CD4-positive, alpha-beta T cell (primary cell): ENCODE measurements around the gene DHRS13. TPM values are rescaled to one million over a fixed set of nuclear protein-coding genes. Genes with fewer than 3 reads are reported as not detected.

ENCODE experiments used
- ATAC-seq: fragments of 200-7000 bp; cut with Tn5 transposase; one replicate; pipeline ENCODE4 v1.10.0; 2022; ENCODE audit warnings: mild to moderate bottlenecking; ENCODE audit not compliant: poor library complexity
- CTCF ChIA-PET: fragments of 350-600 bp; sonication (Branson Sonifier 250); formaldehyde crosslinking; loops from one replicate; lab custom pipeline; 2021; ENCODE audit warnings: antibody characterized with exemption, inconsistent platforms; lab: Charles Lee
- POLR2A ChIA-PET: fragments of 350-600 bp; sonication (Branson Sonifier 250); formaldehyde crosslinking; loops from one replicate; lab custom pipeline; 2021; ENCODE audit warnings: antibody characterized with exemption, inconsistent platforms; lab: Charles Lee
- DNase-seq, 14 experiments: peaks; one replicate each; pipeline ENCODE4 v3.0.0-alpha.2; 2013 to 2020; ENCODE audit warnings: mixed read lengths in 2 of 14
- H3K27ac ChIP-seq, 2 donors: one replicate each; pipeline versions ENCODE4 v1.5.1 to v1.7.0; 2013; ENCODE audit warnings: low read length in 2 of 2, low read depth in 1 of 2, mild to moderate bottlenecking in 1 of 2
- H3K27me3 ChIP-seq, 2 experiments: 1 replicate in 1 of 2; 2 replicates in 1 of 2; pipeline versions ENCODE4 v1.6.1 to v1.7.0; 2013; ENCODE audit warnings: low read length in 2 of 2, control low read depth in 1 of 2, mild to moderate bottlenecking in 1 of 2, moderate library complexity in 1 of 2; ENCODE audit not compliant: insufficient read depth in 2 of 2, control insufficient read depth in 1 of 2
- H3K36me3 ChIP-seq: one replicate; pipeline ENCODE4 v1.6.1; 2013; ENCODE audit warnings: low read length, control low read depth; ENCODE audit not compliant: insufficient read depth
- H3K4me1 ChIP-seq: one replicate; pipeline ENCODE4 v1.6.1; 2013; ENCODE audit warnings: low read length, control low read depth; ENCODE audit not compliant: insufficient read depth
- H3K4me3 ChIP-seq: one replicate; pipeline ENCODE4 v1.5.1; 2013; ENCODE audit warnings: mild to moderate bottlenecking, low read length, moderate library complexity
- H3K9me3 ChIP-seq, 2 experiments: 1 replicate in 1 of 2; 2 replicates in 1 of 2; pipeline versions ENCODE4 v1.6.1 to v1.7.0; 2013; ENCODE audit warnings: low read length in 2 of 2, mild to moderate bottlenecking in 2 of 2, control low read depth in 1 of 2, moderate library complexity in 1 of 2; ENCODE audit not compliant: control insufficient read depth in 1 of 2, insufficient read depth in 1 of 2
- H3K27ac Mint-ChIP-seq: one replicate; pipeline ENCODE4 v1.8.0; 2020; ENCODE audit warnings: mixed read lengths
- H3K27me3 Mint-ChIP-seq: one replicate; pipeline ENCODE4 v1.8.0; 2021; ENCODE audit warnings: mixed read lengths
- H3K36me3 Mint-ChIP-seq: one replicate; pipeline ENCODE4 v1.8.0; 2021; ENCODE audit warnings: low read depth, mixed read lengths
- H3K4me1 Mint-ChIP-seq: one replicate; pipeline ENCODE4 v1.8.0; 2021; ENCODE audit warnings: low read depth, mixed read lengths
- H3K4me3 Mint-ChIP-seq: one replicate; pipeline ENCODE4 v1.8.0; 2020; ENCODE audit warnings: mild to moderate bottlenecking, mixed read lengths
- H3K9me3 Mint-ChIP-seq: one replicate; pipeline ENCODE4 v1.8.0; 2020; ENCODE audit warnings: mixed read lengths
- CTCF ChIP-seq: fragments of 200-600 bp; IDR thresholded peaks from one replicate; pipeline ENCODE4 v1.8.0; 2022; ENCODE audit warnings: antibody characterized with exemption, mild to moderate bottlenecking
- intact Hi-C, 2 experiments: fragments of 100-400 bp; cut with DNase I in 1 of 2; cut with micrococcal nuclease in 1 of 2; formaldehyde crosslinking; loops; one replicate each; pipeline versions ENCODE4 v1.15.1 to v1.9.0; 2023 to 2025; cut with DNase I, micrococcal nuclease
- total RNA-seq, 174 experiments: library from RNA in 2 of 174; stranded (reverse) in 2 of 174; gene quantifications; one replicate each; pipeline ENCODE4 v1.2.3 and lab custom pipeline; 2021 to 2026

DHRS13 gene
- total RNA-seq, 2 experiments from 2014 or later = 33.5 to 34.3 TPM

- Mint-ChIP-seq H3K9me3 (no peaks in the 10 kb centered on the region), H3K4me3 (no peak overlapping the region), H3K4me1 (peaks cover 10% of the 10 kb centered on the region), H3K27ac (peak overlapping the region; percentile 18), H3K27me3 (no peaks in the 10 kb centered on the region), H3K36me3 (peaks cover 36% of the 10 kb centered on the region)
- Histone ChIP-seq H3K36me3 (peaks cover 31% of the 10 kb centered on the region), H3K4me3 (no peak overlapping the region), H3K9me3 (no peaks in the 10 kb centered on the region), H3K4me1 (peaks cover 11% of the 10 kb centered on the region), H3K27me3 (no peaks in the 10 kb centered on the region), H3K27ac (no peak overlapping the region)
- TF ChIP-seq CTCF = no peak
- intact Hi-C loops = no loop called here
- ATAC-seq (no peak), DNase-seq (no peak)
- CTCF ChIA-PET = no interaction called here
- POLR2A ChIA-PET = no interaction called here
These were observed 26.9 kb downstream of the DHRS13 start for GRCh38 chr17:28875848-28876550.

DNA sequence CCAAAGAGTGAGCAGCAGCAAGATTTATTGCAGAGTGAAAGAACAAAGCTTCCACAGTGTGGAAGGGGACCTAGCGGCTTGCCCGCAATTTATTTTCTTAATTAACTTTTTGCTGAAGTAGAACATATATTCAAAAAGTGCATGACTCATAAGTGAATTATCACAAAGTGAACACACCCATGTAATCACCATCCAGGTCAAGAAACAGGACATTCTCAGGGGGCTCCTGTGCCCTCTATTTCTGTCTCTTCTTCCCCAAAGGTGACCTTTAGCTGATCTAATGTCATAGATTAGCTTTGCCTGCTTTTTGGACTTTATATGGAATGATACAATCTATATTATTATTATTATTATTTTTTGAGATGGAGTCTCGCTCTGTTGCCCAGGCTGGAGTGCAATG is 28.1 kb downstream of the DHRS13 start:
- intact Hi-C loops = no loop called here
- Mint-ChIP-seq H3K9me3 (no peaks in the 10 kb centered on the region), H3K36me3 (peaks cover 23% of the 10 kb centered on the region), H3K27ac (no peak overlapping the region), H3K4me3 (no peak overlapping the region), H3K4me1 (peaks cover 12% of the 10 kb centered on the region), H3K27me3 (no peaks in the 10 kb centered on the region)
- TF ChIP-seq CTCF = no peak
- peaks cover 18% of the 10 kb centered on the region for H3K36me3 ChIP-seq
- H3K4me1 ChIP-seq = peaks cover 16% of the 10 kb centered on the region
- ATAC-seq (no peak), DNase-seq (no peak)
- ChIA-PET POLR2A (no interaction called here), CTCF (no interaction called here)
- H3K27ac ChIP-seq = no peak overlapping the region
- no peaks in the 10 kb centered on the region for H3K27me3 ChIP-seq
- no peaks in the 10 kb centered on the region for H3K9me3 ChIP-seq
- H3K4me3 ChIP-seq = no peak overlapping the region

DNA sequence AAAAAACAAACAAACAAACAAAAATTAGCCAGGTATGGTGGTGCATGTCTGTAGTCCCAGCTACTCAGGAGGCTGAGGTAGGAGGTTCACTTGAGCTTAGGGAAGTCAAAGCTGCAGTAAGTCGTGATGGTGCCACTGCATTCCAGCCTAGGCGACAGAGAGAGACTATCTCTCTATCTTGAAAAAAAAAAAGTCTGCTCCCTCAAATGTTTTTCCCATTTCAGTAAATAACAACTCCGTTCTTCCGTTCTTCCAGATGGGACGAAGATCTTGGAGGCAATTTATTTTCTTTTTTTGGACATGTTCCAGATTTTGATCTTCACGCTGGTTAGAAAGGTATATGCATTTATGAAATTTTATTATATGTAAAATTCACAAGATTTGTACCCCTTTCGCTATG is 29.0 kb downstream of the DHRS13 start:
- no peaks in the 10 kb centered on the region for H3K9me3 Mint-ChIP-seq
- DNase-seq (no peak), ATAC-seq (no peak)
- H3K27me3 ChIP-seq = no peaks in the 10 kb centered on the region
- peaks cover 9% of the 10 kb centered on the region for H3K36me3 ChIP-seq
- no peak overlapping the region for H3K27ac ChIP-seq
- H3K4me1 ChIP-seq = peaks cover 16% of the 10 kb centered on the region
- TF ChIP-seq CTCF = no peak
- CTCF ChIA-PET = no interaction called here
- peak overlapping the region; percentile 15 for H3K27ac Mint-ChIP-seq
- no peaks in the 10 kb centered on the region for H3K27me3 Mint-ChIP-seq
- no peak overlapping the region for H3K4me3 Mint-ChIP-seq
- peaks cover 14% of the 10 kb centered on the region for H3K36me3 Mint-ChIP-seq
- H3K9me3 ChIP-seq = no peaks in the 10 kb centered on the region
- POLR2A ChIA-PET = no interaction called here
- intact Hi-C loops = no loop called here
- peaks cover 12% of the 10 kb centered on the region for H3K4me1 Mint-ChIP-seq
- no peak overlapping the region for H3K4me3 ChIP-seq
